Esophagus mucosa (tissue), 1 donor: ENCODE measurements around the gene C1orf87. TPM values are rescaled to one million over a fixed set of nuclear protein-coding genes. Genes with fewer than 3 reads are reported as not detected.
A peak's percentile ranks its signal among the peaks of the same experiment; 100 is the strongest.
"Not testable (repeated sequence)": the region's sequence is repeated elsewhere in the genome, so short reads cannot be mapped to it uniquely, and the experiment has no call there.

Experiments
- ATAC-seq: fragments of 200-7000 bp; cut with Tn5 transposase; one replicate; pipeline ENCODE4 v1.9.1; 2020
- total RNA-seq: library from RNA; stranded (reverse); gene quantifications from one replicate; pipeline ENCODE4 v1.2.4, GENCODE V29; 2023
- donor health status: DM: yes; HTN: yes; CAD: no.

The C1orf87 gene
- total RNA-seq, 1 donor from 2014 or later: not detected

DNA sequence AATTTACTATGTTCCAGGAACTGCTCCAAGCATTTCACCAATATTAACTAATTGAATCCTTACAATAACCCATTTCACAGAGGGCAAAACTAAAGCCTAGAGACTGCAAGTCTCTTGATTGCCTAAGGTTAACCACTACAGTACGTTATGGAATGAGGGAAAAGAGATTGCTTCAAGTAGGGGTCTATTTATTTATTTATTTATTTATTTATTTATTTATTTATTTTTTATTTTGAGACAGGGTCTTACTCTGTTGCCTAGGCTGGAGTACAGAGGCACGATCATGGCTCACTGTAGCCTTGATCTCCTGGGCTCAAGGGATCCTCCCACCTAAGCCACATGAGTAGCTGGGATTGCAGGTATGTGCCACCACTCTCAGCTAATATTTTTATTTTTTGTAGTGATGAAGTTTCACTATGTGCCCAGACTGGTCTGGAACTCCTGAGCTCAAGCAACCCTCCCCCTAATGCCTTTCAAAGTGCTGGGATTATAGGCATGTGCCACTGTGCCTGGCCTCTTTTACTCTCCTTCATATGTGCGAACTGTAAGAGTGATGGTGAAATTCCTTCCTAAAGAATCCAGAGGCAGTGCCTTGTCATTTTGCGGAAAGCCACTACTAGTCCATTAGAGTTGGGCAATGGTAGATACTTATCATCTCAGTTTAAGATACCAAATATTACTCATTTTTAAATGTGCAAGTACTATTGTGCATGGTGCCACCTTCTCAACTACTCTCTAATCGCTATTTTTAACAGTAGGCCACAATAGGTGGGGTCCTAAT is 81.3 kb downstream of the C1orf87 start:
- no peak for ATAC-seq

DNA sequence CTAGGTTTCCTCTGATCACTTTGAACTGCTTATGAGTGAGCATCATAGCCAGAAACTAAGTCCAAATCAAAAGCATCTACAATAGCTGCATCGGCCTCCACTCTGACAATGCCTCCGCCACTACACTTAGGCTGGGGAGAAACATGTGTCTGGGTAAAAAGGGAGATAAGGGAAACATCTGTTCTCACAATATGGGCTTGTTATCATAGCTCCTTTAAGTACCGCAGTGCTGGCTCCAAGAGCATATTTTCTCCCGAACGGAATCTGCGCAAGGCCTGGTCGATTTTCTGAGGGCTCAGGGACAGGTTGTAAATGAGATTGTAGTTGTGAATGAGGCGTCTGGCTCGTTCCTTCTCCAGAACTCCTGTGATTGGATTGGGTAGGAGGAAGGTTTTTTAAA is 83.1 kb downstream of the C1orf87 start:
- no peak for ATAC-seq

DNA sequence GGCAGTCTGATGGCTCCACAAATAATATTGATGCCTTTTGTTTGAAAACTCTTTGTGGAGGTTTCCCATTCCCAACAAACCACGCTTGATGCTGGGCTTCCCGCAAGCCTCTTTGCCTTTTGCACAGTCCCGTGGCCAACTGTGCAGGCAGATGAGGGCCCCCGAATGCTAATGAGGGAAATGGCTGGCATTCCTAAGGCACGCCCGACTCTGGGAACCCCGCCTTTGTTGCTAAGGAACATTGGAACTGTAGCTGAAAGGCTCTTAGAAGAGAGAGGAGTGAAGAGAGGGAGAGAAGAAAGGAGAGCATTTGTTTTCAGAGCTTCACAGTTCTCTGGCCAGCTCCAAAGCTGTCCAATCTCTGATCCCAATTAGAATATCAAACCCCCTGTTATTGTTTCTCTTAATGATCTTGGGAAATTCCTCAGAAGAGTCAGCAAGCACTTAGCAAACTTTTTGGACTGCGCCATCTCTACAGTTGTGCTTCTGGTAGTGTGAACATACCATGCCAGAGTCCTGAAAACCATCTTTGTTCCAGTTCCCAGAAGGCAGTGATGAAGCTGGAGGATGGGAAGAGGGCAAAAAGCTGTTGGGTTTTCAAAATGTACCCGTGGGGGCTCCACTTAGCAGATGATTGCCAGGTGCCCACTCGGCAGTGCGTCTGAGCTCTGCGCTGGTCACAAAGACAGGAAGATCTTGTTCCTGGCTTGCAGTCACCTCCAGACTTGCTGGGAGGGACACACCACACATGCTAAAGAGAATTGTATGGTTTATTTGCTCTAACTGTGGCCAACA is 86.9 kb downstream of the C1orf87 start:
- no peak for ATAC-seq

DNA sequence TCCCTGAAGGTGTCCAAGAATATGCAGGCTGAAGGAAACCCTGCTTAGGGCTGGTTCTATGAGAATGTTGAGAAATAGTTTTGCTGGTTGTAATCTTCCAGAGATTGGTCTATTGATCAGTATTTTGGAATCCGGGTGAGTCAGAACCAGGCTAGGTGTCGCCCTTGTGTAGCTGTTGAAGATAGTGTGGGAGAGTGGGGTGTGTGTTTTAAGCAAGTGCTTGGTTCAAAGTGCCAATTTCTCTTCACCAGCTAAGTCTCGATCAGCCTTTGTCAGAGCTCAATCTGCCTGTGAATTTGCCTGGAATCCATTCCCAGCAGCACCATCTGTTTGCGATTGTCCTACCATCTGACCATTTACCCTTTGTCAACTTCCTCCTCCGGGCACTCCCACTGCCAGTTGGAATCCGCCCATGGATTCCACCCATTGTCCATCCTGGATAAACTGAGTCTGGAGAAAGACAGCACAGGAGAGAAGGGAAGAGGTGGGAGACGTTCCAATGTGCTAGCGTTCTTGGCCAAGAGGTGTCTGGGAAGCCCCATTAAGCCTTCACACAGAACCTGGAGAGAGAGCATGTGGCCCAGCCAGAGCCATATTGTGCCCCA is 87.6 kb downstream of the C1orf87 start:
- ATAC-seq: no peak

DNA sequence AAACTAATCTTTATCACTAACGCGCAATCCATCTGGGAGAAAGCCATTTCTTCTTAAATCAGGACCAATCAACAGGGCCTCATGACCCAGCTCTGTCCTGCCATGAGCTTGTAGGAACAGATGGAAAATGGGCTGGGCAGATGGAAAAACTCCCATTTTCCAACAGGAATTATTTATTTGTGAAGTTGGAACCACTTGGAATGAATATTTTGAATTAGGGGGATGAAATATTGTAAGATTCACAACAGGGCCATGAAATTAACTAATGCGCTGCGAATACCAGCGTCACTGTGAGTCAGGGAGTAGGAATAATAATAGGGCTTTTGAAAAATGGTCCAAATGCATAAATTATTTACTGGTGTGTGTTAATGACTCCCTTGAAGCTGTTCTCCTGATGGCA is 93.9 kb downstream of the C1orf87 start:
- ATAC-seq: no peak

DNA sequence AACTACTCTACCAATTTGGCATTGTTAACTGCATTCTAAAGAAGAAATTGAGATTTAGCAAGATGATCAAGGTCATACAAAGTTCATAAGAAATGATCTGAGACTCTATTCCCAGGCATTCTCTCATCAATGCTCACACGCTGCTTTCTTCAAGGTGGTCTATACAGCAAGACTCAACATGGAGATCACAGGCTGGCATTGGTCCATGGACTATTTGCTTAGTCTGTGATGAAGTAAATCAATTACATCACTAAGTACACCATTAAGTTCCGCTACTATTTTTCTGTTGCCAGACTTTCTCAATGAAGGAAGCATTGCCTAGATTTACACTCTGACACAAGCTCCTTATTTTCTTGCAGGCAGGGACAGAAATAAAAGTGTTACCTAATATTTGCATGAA is 95.1 kb downstream of the C1orf87 start:
- ATAC-seq: no peak

DNA sequence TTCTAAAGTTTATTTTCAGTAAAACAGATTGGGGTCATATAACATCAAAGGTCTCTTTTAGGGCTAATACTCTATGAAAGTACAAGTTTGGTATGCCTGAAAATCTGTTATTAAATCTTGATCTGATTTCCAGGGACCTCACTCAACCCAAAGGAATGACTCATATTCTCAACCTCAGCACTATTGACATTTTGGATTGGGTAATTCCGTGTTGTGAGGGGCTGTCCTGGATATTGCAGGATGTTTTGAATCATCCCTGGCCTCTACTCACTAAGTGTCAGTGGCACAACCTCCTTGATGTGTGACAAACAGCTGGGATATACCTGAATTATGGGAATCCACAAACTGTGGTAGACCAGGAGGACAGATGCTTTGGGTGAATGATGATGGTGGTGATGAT is 95.5 kb downstream of the C1orf87 start:
- ATAC-seq: no peak

DNA sequence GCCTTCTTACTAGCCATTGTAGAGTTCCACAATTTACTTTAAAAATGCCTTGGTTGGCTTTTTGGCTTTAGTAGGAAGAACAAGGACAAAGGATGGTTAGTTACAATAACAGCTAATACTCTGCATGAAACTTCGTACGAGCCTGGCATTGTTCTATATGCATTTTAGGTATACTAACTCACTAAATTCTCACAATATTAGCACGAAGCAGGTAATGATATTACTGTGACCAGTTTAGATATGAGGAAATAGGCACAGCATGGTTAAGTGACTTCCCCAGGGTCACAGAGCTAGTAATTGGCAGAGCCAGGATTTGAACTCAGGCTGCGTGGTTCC is 96.5 kb downstream of the C1orf87 start:
- ATAC-seq: no peak

DNA sequence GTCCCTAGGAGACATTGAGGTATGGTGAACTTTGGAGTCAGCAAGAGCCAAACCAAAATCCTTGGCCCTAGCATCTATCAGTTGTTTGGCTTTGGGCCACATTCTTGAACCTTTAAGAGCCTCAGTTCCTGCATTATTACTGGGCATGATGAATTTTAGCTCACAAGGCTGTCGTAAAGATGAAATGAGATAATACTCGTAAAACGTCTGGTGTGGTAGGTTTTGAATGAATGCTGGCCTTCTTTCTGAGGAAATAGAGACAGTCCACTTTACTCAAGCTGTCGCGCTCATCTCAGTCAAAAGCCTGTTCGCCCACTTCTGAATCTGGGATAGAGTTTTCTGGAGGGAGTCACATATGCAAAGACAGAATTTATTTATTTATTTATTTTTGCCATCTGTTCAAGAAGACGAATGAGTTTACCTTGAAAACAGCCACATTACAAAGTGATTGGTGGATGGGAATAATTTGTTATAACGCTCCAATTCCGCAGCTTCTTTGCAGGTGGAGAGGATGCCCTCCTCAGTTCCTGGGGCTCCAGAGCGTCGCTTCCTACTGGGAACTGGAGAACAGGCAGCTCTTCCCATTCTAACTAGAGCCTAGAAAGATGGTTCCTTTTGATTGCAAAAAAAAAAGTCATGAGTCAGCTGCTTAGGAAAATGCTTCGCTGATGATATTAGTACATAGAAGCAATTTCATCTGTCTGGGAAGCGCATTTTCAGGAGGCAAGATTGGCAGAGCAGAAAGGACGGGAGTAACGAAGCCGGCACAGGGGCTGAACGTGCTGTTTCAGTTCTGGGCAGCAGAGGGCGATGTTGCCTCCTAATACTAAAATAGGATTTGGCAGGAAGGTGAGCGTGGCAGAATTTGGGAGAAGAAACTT is 97.1 kb downstream of the C1orf87 start:
- ATAC-seq: peak; percentile 46

DNA sequence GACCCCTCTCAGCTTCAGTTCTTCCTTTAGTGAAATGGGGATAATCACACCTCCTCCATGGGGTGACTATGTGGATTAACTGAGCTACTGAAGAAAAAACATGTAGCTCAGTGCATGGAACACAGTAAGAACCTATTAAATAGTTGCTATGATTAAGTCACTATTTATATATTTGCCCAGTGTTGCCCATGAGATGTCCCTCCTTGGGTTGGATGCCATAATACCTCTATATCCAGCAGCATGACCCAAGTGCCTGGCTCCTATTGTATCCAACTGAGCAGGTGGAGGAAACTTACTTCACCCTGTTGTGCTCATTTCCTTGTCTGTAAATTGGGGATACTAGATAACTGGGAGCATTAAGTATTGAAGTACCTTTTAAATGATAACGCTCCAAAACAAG is 99.9 kb downstream of the C1orf87 start:
- no peak for ATAC-seq

DNA sequence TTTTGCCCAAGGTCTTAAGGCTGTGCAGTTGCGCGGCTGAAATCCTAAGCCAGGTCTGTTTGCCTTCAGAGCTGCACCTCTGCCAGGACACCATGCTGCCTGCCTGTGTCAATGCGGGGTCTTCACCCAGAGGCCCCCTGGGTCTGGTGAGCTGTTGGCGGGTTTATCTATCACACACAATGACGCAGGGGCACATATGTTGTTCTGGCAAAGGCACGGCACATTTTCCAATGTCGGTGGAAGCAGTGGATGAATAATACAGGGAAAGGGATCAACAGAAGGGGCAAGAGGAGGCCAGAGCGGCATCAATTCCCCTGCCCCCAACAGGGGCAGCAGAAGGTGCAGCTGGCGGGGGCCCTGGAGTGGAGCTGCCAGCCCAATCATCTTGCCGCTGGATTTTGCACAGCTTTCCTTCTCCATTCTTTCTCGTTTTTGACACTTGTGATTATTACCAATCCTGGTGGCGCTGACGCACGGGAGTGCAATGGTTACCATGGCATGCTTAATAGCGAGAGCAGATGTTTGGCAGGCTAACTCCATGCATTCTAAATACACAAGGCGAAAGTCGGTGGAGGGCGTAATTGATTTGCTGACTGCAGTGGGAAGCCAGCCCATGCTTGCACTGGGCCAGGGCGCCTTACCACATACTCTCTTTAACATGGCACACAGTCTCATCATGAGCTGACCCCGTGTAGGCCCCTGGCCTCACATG is 101.2 kb downstream of the C1orf87 start:
- ATAC-seq: no peak

DNA sequence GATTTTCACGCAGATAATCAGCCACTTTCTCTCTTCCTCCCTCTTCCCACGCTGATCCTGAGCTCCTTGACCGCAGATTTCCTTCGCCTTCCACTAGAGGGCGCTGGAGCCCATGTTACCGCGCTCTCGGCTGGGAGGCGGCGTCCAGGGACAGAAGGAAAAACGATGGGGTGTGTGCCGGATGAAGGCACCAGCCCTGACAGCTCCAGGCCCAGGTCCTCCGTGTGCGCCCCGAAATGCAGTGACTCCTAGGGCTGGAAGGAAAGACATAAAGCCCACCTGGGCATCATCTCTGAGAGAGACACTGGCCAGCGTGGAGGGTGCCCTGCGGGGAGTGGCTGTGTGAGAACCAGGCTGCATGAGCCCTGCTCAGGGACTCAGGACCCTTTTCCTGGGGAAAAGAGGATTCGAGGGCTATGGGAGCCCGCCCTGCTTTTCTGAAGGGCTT is 102.1 kb downstream of the C1orf87 start:
- peak; percentile 78 for ATAC-seq

DNA sequence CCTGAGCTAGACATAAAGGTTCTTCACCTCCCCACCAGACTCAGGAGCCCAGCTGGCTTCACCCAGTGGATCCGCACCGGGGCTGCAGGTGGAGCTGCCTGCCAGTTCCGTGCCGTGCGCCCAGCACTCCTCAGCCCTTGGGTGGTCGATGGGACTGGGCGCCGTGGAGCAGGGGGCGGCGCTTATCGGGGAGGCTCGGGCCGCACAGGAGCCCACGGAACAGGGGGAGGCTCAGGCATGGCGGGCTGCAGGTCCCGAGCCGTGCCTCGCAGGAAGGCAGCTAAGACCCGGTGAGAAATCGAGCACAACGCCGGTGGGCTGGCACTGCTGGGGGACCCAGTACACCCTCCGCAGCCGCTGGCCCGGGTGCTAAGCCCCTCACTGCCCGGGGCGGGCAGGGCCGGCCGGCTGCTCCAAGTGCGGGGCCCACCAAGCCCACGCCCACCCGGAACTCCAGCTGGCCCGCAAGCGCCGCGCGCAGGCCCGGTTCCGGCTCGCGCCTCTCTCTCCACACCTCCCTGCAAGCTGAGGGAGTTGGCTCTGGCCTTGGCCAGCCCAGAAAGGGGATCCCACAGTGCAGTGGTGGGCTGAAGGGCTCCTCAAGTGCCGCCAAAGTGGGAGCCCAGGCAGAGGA is 103.9 kb downstream of the C1orf87 start:
- not testable (repeated sequence) for ATAC-seq

DNA sequence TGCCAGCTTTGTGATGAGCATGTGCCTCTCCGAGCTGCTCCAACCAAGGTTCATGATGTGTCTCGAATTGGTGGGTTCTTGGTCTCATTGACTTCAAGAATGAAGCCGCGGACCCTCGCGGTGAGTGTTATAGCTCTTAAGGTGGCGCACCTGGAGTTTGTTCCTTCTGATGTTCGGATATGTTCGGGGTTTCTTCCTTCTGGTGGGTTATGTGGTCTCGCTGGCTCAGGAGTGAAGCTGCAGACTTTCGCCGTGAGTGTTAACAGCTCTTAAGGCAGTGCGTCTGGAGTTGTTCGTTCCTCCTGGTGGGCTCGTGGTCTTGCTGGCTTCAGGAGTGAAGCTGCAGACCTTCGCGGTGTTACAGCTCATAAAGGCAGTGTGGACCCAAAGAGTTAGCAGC is 104.8 kb downstream of the C1orf87 start:
- not testable (repeated sequence) for ATAC-seq

DNA sequence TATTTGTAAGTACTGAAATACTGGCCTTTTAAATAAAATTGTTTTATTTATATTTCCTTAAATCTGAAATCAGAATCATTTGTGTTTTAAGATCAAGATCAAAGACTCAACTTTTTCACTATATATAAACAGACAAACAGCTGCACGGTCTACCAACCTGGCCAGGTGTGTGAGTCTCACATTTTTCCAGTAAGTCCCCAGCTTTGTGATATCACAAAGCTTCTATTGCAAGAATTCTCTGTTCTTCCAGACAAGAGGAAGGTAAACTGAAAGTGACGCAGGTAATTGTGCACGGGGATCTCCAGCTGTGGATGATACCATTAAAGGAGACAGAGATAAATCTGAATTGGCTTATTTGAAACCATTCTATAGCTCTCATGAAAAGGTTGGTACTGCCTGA is 105.8 kb downstream of the C1orf87 start:
- ATAC-seq: no peak

DNA sequence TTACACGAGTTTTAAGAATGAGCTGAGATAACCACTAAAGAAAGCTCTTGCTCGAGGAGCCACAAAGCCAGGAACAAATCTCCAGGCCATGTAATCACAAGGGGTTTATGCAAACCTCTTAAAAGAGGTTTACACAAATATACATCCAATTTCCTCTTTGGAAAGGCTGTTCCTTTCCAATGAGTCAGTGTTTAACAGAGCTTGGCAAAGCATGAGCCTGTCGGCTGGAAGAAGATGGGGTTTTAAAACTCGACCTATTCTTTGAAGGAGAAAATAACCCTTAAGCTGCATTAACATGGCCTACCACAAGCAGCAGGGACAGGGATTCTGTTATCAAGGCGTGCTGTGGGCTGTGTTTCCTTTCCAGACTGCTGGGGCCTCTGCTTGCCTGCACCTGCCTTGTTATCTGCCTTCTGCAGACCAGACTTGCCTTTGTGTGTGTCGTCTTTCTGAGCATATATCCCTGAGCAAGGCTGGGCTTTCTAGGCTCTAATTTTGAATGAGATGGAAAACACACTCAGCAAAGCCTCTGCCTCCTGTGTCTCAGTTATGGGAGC is 106.4 kb downstream of the C1orf87 start:
- peak; percentile 36 for ATAC-seq

DNA sequence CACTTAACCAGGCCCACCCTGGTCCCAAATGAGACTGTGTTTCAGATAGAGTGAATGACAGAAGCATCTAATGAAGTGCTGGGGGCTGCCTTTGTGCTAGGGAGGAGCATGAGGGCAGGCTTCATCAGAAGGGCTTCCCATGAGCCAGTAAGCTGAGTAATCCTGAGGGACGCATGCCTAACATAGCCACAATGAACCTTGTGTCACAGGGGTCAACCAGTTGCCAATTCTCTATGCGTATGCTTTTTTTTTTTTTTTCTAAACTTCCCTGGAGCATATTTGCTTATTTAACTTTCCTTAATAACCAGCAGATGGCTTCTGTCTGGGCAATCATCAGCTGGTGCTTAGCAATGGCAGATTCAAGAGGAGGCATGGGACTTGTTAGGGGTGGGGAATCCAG is 121.5 kb downstream of the C1orf87 start:
- ATAC-seq: no peak

DNA sequence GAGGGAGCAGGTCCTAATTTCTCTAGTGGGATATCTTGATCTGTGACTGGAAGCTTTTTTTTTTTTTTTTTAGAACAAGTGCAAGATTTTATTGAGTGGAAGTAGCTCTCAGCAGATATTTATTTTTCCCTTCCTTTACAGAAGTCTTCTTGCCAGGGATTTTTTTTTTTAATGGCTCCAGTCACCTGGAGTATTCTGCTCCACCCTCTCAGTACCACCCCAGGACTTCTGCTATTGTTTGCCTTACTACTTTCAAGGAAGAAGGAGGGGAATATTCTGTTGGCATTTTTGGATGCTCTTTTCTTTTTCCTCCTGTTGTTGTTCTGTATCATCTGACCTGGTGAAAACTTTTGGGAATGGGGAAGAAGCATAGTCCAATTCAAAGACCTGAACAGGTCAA is 123.9 kb downstream of the C1orf87 start:
- ATAC-seq: no peak

DNA sequence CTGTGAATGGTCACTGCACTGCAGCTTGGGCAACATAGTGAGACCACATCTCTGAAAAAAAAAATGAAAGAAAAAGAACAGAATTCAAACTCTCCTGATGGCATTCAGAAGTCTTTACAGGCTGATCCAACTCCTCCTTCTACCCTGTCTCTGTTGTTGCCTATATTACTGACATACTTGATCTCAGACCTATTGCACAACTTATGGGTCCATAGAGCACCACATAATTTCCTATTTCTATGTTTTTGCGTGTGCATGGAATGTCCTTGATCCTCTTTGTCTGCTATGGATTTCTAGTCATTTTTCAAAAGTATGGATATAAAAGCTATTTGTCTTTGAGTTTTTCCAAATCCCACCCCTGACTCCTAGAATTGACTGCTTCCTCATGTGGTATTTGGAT is 124.6 kb downstream of the C1orf87 start:
- ATAC-seq: no peak

DNA sequence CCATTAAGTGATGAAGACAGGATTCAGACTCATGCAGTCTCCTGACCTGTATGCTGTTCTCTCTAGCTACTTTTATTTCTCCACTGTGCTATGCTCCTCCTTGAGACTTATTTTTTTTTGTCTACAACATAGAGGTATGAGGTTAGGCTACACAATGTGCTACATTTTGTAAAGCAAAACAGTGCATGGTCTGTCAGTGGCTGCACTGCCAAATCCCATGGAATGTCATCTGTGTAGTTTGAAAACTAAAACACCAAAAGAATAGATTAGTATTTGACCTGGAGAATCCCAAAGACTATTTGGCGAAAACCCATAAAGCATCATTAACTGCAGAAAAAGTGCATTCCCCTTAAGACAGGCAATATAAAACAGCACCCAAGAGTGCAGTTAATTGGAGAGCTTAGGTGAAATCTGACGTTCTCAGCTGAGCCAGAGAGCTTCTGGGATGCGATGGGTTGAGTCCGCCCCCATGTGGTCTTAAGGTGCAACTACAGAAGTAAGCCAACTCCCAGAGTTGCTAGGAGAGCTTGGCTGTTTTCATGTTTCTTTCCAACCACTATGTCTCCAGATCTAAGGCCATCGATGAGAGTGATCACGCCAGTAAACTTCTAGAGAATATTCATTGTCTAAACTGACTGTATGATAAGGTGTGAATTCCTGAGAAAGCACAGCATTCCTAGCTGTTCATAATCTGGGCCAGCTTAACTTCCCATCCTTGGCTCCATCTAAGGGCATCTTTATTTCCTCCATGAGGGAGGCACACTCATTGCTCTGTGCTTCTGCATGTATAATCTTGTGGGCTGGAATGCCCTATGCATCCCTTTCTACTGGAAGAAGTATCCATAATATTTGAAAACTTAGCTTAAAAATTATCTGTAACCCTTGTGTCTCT is 126.3 kb downstream of the C1orf87 start:
- peak; percentile 95 for ATAC-seq
